Ramos (cell line): ENCODE results near the gene IFI16.
"Not testable (repeated sequence)": the region's sequence is repeated elsewhere in the genome, so short reads cannot be mapped to it uniquely, and the experiment has no call there.

ENCODE experiments used
- in situ Hi-C: fragments of 300-500 bp; cut with MboI; formaldehyde crosslinking; loops from one replicate; pipeline ENCODE4 v1.14.3; 2022; ENCODE audit warnings: low sequenced_read_pairs; ENCODE audit not compliant: unreplicated experiment

The IFI16 gene

DNA sequence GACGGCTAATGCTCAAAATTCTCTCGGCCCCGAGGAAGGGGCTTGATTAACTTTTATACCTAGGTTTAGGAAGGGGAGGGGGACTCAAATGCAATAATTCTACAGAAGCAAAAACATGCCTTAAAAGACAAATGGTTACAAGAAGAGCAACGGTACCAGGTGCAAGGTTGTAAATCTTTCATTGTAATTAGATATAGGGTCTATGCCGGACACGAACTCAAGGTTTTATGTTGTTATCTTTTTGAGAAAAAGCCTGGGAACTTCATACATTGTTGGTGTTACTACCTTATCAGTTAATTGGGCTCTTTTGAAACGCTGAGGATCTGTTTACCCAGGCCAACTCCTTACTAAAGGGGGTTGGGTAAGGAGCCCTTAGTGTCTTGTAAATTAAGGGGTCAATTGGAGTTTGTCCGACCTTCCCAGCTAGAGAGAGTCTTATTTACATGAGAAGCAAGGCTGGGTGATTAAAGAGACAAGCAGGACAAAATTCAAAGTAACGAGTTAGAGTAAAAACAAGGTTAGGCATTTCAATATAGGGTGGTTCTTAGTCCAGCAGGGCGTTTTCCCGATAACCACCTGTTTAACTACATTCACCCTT lies 3.4 kb upstream of the IFI16 start:
- in situ Hi-C loops = not testable (repeated sequence)

DNA sequence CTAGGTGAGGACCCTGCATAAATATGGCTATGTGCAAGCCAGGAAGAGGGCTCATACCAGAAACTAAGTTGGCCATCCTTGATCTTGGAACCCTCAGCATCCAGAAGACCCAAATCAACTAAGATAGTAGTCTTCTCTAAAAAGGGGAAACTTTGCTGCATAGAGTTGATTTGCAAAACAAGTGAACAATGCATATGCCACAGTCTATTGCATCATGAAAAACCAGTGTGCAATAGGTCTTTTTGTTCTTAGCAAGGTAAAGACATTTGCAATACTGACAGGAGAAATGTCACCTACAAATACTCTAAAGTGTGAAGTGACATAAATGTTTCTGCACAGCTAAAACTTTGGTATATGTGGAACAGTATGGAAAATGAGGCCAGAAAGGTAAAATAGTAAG lies 2.0 kb upstream of the IFI16 start:
- in situ Hi-C loops = no loop called here

DNA sequence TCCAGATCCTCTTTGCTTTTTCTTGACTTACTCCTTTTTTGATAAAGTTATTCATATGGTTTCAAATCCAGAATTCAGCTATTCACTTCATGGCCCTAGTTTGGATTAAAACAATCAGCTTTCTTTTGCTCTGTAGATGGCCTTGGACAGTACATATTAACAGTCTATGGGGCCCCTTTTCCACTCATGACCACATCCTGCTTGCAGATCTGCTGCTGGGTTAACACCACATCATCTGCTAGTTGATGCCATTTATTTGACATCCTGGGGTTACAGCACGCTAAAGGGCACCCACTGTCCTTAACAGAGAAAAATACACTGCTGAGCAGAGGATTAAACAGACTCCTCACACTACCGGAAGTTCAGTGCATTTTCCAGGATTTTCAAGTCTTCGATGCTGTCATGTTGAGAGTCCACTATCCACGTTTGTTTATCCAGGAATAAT lies 941 bp upstream of the IFI16 start:
- in situ Hi-C loops = no loop called here

DNA sequence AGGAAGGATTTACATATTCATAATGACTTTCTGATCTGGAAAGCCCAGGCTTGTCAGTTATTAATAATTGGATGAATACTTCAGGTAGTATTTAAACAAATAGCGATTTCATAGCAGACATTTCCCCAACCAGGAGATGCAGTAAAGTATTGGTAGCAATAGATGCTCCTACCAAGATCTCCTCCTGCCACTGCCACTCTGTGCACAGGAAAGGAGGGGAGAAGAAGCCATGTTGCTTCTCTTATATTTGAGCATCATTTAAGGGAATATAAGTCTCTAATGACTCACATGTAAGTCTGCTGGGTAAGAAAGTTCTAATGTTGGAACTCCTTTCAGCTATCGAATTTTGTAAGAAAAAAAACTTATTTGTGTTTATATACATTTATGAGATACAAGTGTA lies 420 bp upstream of the IFI16 start:
- in situ Hi-C loops = no loop called here

DNA sequence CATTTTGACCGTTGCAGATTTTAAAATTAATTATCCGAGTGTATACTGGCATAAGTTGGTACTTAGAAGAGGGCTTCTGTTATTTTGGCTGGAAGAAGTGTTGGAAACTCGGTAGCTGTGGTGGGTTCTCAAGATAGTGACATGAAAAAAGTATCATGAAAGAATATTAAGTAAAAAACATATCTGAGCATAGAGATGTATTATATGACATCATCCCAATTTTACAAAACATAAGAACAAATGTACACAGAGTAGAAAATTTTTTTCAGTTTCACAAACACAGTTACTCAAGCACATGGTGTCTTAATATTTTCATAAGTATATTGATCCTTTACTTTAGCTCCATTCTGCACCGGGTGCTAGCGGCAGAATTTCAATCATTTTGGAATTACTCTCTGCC lies 684 bp downstream of the IFI16 start:
- in situ Hi-C loops = no loop called here

DNA sequence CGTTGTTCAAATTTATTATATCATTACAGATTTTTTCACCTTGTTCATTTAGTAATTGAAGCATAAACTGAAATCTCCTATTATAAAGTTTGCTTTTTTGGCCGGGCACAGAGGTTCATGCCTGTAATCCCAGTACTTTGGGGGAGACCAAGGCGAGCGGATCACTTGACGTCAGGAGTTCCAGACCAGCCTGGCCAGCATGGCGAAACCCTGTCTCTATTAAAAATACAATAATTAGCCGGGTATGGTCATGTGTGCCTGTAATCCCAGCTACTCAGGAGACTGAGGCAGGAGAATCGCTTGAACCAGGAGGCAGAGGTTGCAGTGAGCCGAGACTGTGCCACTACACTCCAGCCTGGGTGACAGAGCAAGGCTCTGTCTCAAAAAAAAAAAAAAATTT lies 1.3 kb downstream of the IFI16 start:
- in situ Hi-C loops = not testable (repeated sequence)

DNA sequence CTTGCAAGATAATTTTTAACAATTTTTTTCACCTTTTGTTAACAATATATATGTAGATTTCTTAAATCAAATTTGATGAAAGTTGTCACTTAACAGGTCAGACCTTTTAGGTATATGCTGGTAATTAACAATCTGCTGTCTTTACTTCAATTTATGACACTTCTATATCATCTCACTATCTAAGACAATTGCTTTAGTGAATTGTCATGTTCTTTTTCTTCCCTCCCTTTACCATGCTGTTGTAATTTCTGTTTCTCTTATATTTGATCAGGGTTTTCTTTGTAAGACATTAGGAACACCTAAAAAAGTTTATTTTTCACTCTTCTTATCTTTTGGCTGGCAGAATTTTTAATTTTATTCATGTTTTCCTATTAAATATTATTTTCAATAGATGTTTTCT lies 2.0 kb downstream of the IFI16 start:
- in situ Hi-C loops = no loop called here

DNA sequence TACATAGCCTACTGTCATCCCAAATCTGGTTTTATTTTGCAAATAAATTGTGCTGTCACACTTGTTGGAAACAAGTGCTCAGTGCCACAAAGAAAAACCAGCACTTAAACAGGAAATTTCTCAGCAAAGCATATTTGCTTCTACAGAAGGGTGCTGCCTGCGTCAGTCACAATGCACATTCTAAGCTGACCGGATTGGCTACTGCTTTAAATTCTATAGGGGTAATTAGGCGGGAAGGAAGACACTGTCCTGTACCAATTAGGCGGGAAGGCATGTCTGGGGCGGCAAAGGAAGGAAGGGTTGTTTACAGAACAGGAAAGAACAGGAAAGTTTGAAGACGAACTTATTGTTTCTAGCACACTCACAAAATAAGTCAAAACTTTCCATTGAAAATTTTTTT lies 2.8 kb downstream of the IFI16 start:
- in situ Hi-C loops = no loop called here

DNA sequence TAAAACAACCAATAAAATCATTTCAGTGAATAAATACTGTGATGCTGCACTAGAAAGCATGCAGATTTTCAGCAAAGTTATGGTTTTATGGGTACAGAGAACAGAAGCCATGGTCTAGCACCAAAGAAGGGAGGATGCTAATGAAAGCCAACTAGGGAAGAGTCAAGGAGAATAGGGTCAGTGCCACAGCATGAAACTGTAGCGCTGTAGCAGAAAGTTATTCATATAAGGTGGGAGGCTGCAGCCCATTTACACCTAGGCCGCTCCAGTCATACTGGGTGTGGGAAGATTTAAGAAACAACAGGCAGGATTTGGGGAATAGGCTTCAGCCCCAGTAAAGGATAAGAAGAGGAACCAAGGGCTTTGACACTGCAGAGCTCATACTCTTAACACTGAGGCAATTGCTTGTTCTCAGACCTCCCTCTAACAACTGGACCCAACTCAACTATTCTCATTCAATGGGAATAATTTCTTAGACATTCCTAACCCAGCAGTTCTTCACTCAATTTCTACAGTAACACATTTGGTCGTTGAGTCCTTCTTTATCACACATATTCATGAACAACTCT lies 4.4 kb downstream of the IFI16 start:
- in situ Hi-C loops = no loop called here

DNA sequence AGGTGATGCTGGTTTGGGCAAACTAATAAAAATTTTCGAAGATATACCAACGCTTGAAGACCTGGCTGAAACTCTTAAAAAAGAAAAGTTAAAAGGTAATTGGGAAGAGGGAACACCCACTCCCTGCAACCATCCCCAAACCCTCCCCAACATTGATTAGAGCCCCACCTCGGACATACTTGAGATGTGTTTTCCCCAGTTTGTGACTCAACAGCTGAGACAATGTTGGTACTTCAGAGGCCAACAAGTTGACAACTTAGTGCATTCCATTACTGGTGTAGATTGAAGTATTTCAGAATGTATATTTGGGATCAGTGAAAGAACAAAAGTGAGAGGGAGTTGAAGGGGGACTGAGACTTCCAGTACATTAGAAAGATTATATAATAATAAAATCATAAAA lies 5.1 kb downstream of the IFI16 start:
- in situ Hi-C loops = loop anchor here (5.0 kb wide), 1 partner anchor 37 kb away; no protein-coding TSS in a partner anchor

DNA sequence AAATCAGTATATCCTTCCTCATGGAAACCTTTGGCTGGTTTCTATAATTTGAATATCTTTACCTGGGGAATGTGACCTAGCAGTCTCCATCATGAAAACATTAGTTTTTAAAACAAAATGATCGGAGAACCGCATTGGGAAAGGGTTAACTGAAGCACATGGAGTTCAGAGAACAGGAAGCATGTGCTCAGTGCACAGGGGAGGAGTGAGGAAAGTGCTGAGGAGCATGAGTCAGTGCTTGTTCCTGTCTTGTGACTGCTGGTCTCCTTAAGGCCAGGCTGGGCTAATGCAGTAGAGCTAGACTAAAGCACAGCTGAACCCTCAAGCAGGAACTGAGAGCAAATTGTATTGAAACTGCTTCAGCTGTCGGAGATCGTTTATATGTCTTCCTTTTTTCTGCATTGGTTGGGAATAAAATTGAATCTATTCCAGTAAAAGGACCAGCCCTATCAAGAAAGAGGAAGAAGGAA lies 5.8 kb downstream of the IFI16 start:
- in situ Hi-C loops = loop anchor here (5.0 kb wide), 1 partner anchor 37 kb away; no protein-coding TSS in a partner anchor

DNA sequence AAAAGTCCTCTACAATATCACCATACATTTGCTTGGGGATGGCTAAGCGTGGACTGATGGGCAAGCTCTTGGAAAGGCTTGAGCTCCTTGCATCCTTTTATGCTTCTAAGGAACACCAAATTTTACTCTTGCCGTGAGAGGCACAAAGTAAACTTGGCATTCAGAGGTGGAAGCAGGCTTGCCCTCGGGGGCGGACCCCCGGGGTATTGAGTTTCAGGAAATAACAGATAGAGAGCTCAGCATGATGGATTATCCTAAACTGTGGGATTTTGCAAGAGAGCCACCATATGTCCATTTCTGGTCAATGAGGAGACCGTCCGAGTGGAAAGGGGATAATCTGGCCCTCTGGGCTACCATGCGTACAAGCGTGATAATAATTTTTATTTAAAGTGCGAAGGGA lies 14.0 kb downstream of the IFI16 start:
- in situ Hi-C loops = no loop called here

DNA sequence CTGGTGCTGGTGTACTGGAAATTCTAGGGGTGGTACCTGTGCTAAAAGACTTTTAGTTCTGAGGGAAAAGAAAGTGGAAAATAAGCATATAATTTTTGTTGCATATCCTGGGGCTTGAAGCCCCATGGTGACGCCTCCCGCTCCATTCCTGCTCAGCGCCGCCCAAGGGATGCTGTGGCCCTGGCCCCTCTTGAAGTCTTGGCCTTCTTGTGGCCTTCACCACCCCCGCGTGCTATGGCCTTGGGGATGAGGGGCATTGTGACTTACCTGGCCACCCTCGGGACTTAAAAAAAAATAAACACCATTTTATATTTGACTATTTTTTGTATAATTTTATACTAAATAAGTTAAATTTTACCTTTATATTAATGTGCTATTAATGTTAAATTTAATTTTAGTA lies 15.3 kb downstream of the IFI16 start:
- in situ Hi-C loops = no loop called here

DNA sequence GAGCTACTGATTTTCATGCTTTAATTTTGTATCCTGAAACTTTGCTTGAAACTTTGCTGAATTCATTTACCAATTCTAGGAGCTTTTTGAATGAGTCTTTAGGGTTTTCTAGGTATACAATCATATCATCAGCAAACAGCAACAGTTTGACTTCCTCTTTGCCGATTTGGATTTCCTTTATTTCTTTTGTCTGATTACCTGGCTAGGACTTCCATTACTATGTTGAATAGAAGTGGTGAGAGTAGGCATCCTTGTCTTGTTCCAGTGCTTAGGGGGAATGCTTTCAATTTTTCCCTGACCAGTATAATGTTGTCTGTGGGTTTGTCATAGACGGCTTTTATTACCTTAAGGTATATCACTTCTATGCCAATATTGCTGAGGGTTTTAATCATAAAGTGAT lies 17.1 kb downstream of the IFI16 start:
- in situ Hi-C loops = not testable (repeated sequence)

DNA sequence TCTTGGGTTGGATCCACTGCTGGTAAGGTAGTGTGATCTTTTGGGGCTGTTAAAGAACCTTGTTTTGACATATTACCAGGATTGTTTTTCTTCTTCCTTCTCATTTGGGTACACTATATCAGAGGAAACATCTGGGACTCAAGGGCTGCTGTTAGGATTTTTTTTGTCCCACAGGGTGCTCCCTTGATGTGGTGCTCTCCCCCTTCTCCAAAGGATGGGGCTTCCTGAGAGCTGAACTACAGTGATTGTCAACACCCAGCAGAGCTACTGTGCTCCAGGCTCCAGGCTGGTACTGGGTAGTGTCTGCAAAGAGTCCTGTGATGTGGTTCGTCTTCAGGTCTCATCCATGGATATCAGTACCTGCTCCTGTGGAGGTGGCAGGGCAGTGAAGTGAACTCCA lies 20.6 kb downstream of the IFI16 start:
- in situ Hi-C loops = no loop called here

DNA sequence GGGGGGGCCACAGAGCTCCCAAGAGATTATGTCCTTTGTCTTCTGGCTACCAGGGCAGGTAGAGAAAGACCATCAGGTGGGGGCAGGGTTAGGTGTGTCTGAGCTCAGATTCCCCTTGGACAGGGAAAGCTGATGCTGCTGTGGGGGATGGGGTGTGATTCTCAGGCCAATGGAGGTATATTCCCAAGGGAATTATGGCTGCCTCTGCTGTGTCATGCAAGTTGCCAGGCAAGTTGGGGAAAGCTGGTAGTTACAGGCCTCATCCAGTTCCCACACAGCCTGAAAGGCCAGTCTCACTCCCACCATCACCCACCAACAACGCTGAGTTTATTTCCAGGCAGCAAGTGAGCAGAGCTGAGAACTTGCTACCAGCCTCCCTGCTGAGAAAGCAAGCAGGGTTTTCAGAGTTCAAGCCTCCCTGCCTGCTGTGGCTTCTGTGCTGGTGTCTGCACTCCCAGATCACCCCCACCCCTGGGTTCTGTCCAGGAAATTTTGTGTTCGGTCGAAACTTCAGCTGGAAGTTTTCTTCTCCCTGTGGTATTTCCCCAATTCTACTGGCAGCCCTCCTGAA lies 21.3 kb downstream of the IFI16 start:
- in situ Hi-C loops = no loop called here

DNA sequence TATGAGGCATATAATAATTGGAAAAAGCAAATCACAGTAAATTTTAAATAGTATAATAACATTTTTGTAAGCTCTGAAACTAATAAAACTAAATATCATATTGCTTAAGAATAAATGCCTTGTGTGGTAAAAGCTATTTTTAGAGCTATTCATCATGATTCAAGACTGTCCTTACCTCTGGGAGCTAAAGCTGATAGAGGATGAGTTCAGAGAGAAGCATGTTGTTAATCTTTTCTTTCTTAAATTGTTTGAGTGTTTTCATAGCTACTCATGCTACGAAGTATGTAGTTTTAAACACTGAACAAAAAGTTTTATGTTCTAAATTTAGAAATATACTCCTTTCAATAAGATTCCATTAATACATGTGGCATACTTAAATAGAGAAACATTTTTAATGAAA lies 30.5 kb downstream of the IFI16 start:
- in situ Hi-C loops = no loop called here

DNA sequence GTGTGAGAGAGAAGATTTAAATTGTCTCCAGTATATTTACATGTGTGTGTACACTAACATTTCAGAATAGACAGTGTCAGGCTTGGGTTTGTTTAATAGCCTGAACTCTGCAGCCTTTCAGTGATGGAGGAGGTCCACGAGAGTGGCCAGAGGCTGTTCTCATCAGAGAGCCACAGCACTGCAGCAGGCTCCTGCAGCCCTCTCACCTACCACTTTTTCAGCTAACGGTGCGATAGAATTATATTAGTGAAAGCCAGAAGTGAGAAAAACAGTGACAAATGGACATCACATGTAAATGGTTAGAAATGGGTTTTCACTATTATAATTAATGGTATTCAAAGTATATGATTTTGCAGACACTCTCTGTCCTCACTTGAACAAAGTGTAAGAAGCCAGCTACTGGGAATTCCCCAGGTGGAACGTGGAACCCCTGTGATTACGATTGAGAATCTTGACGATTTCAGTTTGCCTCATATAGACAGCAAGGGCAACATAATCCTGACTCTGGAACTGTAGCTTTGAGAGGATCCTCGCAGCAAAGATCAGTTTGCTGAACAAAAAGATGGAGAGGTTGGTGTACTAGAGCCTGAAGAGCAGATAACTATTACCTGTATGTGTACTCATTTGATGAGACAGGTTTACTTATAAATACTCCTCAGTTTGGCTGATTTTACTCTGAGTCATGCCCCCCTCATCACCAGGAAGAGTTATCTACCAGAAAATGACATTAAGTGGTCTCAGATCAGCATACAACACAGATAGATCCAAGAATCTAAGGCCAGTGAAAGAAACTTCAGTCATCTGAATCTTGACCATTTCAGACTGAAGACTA lies 31.4 kb downstream of the IFI16 start:
- in situ Hi-C loops = no loop called here

DNA sequence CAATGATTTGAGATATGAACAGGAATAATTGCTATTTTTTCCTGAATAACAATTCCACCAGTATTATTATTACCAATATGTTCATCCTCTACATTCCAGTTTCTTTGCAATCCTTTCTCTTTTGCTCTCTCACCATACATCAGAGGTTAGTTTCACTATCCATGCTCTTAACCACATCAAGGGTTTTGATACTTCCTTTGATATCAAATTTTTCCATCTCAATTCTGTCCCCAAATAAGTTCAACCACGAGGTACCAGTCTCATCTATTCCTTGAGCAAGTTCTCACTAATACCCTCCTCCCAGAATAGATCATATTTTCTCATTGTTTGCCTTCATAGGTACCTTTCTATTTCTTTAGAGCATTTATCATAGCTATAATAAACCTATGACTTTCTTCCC lies 36.8 kb downstream of the IFI16 start:
- in situ Hi-C loops = not testable (repeated sequence)

DNA sequence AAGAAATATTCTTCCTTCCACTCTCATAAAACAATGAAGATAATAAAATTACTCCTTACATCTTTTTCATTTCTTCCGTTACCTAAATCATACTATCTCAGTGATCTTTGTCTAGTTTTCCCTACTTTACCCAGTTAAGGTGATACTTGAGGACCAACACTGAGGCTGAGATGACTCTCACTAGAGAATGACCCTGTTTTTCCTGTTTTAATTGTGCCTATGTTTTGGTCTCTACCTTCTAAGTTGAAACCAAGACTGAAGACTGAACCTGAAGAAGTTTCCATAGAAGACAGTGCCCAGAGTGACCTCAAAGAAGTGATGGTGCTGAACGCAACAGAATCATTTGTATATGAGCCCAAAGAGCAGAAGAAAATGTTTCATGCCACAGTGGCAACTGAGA lies 41.7 kb downstream of the IFI16 start:
- in situ Hi-C loops = loop anchor here (5.0 to 25.0 kb wide), 2 partner anchors 34 to 864 kb away; partner anchors contain the start of gene CD1D

DNA sequence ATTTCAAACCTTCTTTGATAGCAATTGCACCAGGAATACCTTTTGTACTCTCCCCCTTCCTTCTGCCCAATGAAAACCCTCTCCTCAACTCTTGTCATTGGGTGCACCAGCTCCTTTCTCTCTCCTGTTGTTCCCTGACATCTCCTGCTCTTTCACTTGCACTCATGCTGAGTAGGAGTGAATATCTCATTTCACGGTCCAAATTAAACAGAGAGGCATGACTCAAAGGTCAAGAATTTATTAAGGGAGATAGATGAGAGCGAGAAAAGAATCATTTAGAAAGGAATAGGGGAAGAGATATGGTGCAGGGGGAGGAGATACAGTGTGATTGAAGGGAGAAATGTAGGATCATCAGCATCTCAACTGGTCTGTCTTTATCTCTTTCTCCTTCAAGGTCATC lies 44.7 kb downstream of the IFI16 start:
- in situ Hi-C loops = loop anchor here (5.0 to 25.0 kb wide), 2 partner anchors 37 to 867 kb away; partner anchors contain the start of gene CD1D
